ENCODE data around the gene GADL1.

Gene GADL1

DNA sequence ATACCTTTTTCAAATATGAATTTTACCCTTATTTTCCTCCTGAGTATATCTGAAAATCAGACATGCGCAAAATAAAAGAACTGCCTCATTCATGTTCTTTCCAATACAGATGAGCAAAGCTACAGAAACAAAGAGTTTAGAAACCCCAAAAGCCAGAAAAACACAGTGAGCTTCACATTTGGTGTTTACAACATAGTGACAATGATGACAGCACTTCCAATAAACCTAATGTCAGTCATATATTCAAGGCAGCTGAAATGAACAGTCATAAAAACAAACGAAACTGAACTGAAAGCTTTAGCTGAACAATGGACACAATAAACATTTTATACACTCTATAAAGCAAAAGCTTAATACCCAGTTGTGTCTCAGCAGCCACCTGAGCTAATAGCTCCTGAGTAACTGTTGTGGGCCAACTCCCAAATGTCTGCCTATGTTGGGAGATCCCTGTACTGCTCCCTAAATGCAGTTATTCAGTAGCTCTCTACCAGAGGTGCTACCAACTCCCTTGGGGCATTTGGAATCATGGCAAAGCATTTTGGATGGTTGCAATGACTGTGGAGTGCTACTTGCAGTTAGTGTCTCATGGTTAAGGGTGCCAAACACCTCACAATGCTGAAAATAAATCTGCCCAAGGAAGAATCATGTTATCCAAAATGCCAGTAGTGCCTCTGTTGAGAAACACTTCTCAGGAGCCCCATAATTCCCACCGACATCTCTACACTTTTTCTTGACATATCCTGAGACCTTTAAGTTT is 156.5 kb downstream of the GADL1 start:
- TF ChIP-seq, protein P1, sequence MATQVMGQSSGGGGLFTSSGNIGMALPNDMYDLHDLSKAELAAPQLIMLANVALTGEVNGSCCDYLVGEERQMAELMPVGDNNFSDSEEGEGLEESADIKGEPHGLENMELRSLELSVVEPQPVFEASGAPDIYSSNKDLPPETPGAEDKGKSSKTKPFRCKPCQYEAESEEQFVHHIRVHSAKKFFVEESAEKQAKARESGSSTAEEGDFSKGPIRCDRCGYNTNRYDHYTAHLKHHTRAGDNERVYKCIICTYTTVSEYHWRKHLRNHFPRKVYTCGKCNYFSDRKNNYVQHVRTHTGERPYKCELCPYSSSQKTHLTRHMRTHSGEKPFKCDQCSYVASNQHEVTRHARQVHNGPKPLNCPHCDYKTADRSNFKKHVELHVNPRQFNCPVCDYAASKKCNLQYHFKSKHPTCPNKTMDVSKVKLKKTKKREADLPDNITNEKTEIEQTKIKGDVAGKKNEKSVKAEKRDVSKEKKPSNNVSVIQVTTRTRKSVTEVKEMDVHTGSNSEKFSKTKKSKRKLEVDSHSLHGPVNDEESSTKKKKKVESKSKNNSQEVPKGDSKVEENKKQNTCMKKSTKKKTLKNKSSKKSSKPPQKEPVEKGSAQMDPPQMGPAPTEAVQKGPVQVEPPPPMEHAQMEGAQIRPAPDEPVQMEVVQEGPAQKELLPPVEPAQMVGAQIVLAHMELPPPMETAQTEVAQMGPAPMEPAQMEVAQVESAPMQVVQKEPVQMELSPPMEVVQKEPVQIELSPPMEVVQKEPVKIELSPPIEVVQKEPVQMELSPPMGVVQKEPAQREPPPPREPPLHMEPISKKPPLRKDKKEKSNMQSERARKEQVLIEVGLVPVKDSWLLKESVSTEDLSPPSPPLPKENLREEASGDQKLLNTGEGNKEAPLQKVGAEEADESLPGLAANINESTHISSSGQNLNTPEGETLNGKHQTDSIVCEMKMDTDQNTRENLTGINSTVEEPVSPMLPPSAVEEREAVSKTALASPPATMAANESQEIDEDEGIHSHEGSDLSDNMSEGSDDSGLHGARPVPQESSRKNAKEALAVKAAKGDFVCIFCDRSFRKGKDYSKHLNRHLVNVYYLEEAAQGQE (IDR thresholded peaks at IDR 0.05; ENCODE audit: insufficient read depth in 1 of 2, low read depth in 2 of 2, low read length in 2 of 2): no peak
- TF ChIP-seq SIN3A (IDR thresholded peaks at IDR 0.05; ENCODE audit: borderline replicate concordance, insufficient read depth, low read length) (no peak), FOXP2 (optimal IDR thresholded peaks at IDR 0.05; ENCODE audit: borderline replicate concordance, extremely low read depth, extremely low read length, insufficient read depth) (no peak), POLR2AphosphoS5 (IDR thresholded peaks at IDR 0.05; ENCODE audit: low read depth, low read length) (no peak), TAF1 (IDR thresholded peaks at IDR 0.05; ENCODE audit: borderline replicate concordance, insufficient read depth, low read length) (no peak)

DNA sequence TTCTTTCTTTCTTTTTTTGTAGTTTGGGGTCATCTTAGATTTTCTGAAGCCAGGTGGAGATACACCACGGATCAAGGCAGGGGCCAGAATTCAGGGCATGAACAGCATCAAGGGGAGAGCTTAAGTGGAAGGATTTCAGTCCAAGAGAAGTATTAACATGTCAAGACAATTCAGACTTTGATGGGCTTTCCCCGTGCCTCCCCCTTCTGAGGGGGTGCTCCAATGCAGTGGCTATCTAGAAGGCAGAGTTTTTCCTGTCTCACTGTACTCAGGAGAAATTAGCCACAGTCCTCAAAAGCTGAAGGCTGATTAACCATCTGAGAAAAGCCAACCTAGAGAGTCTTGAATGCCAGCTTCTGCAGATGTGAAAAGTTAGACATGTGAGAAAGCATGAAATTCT is 160.8 kb downstream of the GADL1 start:
- TF ChIP-seq POLR2AphosphoS5 (IDR thresholded peaks at IDR 0.05; ENCODE audit: low read depth, low read length): no peak
- TF ChIP-seq SIN3A (IDR thresholded peaks at IDR 0.05; ENCODE audit: borderline replicate concordance, insufficient read depth, low read length): no peak
- no peak for TF ChIP-seq TAF1 (IDR thresholded peaks at IDR 0.05; ENCODE audit: borderline replicate concordance, insufficient read depth, low read length)
- TF ChIP-seq, protein P1 (IDR thresholded peaks at IDR 0.05; ENCODE audit: insufficient read depth in 1 of 2, low read depth in 2 of 2, low read length in 2 of 2): no peak
- no peak for TF ChIP-seq FOXP2 (optimal IDR thresholded peaks at IDR 0.05; ENCODE audit: borderline replicate concordance, extremely low read depth, extremely low read length, insufficient read depth)

DNA sequence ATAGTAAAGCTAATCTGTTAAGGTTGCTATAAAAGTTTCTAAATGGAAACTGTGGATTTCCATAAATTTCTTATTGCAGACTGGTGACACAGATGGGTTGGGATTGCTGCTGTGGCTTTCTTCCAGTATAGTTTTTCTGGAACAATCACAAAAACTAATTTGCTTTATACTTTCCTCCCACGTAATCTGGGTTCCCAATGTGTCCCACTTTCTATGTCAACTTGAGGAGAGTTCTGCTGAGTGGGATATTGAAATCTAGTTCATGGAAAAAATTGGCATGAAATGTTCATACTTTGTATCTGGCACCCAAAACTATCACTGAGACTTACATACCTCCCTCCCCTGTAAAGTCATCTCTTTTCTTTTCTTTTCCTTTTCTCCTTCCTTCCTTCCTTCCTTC is 161.3 kb downstream of the GADL1 start:
- TF ChIP-seq FOXP2 (optimal IDR thresholded peaks at IDR 0.05; ENCODE audit: borderline replicate concordance, extremely low read depth, extremely low read length, insufficient read depth) (no peak), SIN3A (IDR thresholded peaks at IDR 0.05; ENCODE audit: borderline replicate concordance, insufficient read depth, low read length) (no peak), POLR2AphosphoS5 (IDR thresholded peaks at IDR 0.05; ENCODE audit: low read depth, low read length) (no peak), TAF1 (IDR thresholded peaks at IDR 0.05; ENCODE audit: borderline replicate concordance, insufficient read depth, low read length) (no peak)
- TF ChIP-seq, protein P1 (IDR thresholded peaks at IDR 0.05; ENCODE audit: insufficient read depth in 1 of 2, low read depth in 2 of 2, low read length in 2 of 2): no peak

DNA sequence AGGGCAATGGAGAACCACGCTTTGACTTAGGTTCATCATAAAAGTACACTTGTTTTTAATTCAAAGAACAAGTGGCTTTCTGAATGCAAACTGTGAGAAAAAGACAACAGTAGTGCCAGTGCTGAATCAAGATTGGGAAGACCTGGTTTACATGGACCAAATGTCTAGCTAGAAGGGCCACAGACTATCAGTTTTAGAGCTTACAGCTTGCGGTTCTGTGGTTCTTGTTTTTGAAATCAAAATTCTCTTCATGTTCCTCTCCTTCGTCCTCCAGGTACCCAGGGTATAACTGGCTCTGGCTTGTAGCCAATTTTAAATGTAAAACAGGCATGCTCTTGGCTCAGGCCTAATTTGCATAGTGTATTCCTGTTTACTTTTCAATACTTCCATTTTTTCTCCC is 163.5 kb downstream of the GADL1 start:
- no peak for TF ChIP-seq POLR2AphosphoS5 (IDR thresholded peaks at IDR 0.05; ENCODE audit: low read depth, low read length)
- no peak for TF ChIP-seq SIN3A (IDR thresholded peaks at IDR 0.05; ENCODE audit: borderline replicate concordance, insufficient read depth, low read length)
- TF ChIP-seq FOXP2 (optimal IDR thresholded peaks at IDR 0.05; ENCODE audit: borderline replicate concordance, extremely low read depth, extremely low read length, insufficient read depth): no peak
- TF ChIP-seq, protein P1 (IDR thresholded peaks at IDR 0.05; ENCODE audit: insufficient read depth in 1 of 2, low read depth in 2 of 2, low read length in 2 of 2): no peak
- no peak for TF ChIP-seq TAF1 (IDR thresholded peaks at IDR 0.05; ENCODE audit: borderline replicate concordance, insufficient read depth, low read length)

Measured in PFSK-1 (cell line).